GM19372 (cell line): Measurements from ENCODE around the gene RICTOR.

ENCODE experiments used
- ATAC-seq: cut with Tn5 transposase; IDR thresholded peaks from one replicate; pipeline ENCODE4 v1.9.1; 2021; ENCODE audit warnings: mild to moderate bottlenecking, low read depth, moderate library complexity; ENCODE audit not compliant: unreplicated experiment

RICTOR gene

DNA sequence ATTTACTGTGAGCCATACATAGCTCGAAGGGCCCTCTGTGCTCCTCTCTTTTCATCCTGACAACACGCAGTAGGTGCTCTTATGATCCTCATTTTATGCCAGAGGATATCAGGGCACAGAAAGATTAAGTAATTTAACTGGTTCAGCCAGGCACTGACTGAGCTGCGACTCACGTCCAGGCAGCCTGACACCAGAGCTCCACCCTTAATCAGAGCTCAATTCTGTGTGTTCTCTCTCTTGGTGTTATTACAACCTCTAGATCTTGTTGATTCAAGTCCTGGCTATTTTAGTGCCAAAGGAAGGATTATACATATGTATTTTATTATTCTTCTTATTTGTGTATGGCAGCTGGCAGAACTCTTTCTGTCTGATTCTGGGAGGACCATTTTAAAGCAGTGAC lies 168.7 kb downstream of the RICTOR start:
- ATAC-seq: no peak

DNA sequence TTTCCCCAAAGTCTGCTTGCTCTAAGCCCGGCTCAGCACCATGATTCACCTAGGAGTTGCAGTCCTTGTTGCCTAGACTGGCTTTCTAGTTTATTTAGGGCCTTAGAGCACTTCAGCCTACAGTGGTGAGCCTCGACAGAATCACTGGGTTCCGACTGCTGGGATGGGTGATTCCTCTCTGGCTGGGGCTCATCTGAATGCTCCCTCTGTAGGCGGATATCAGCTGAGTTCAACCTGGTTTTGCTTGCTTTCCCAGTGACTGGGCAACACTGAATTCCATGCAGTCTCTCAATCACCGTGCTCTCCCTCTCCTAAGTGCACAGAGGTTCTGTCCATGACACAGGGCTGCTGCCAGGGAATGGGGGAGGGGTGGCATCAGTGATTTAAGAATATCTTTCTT lies 174.3 kb downstream of the RICTOR start:
- no peak for ATAC-seq

- ATAC-seq: no peak
These were observed 177.4 kb downstream of the RICTOR start for GRCh38 chr5:38896760-38897159.

- ATAC-seq: no peak
These were observed 181.8 kb downstream of the RICTOR start for GRCh38 chr5:38892363-38892762.

DNA sequence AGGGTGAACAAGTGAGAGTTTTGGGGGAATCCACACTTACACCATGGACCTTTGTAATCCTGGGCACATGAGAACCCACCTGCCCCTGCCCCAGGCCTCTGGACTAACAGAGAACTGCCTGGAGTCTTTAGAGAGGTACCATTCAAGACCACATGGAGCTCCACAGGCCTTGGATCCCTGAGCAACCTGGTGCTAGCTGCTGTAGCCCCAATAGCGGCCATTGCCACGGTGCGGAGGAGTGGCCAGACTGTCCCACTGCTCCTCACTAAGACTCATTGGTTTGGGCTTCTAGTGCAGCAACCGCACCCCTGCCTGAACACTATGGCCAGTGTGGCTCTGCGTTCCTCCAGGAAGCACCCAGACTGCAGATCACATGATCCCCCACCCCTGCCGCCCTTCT lies 182.6 kb downstream of the RICTOR start:
- ATAC-seq: no peak

DNA sequence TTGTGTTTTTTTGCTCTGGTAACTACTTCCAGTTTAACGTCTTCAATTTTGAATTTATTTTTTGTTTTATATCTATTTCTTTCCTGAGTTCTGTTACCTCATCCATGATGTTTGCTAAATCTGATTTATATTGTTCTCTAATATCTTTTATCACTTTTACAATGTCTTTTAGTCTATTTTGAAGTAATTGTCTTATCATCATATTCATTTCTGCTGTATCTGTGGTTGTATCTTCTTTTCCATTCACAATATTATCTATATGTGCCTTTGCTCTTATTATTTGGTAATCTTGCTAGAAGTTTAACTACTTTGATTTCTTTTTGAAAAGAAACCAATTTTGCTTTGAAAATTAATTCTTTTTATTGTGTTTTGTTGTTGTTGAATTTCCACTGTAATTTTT lies 184.8 kb downstream of the RICTOR start:
- ATAC-seq: no peak

DNA sequence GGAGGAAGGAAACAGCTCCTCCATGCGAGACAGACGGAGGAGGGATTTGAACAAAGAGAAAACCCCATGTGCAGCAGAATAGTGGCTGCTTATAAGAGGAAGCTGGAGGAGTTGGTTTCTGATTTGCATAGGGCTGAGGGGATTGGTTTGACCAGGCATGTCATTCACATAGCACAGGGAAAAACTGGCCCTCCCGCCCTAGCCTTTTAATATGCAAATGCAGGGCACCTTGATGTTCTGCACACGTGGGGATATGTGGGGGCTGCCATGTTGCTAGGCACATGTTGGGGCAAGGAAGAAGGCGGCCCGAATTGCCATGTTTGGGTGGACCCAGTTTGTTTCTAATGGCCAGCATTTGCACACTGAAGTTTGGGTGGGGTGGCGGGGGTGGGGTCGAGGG lies 186.2 kb downstream of the RICTOR start:
- ATAC-seq: no peak
